HL-60 (cell line): ENCODE data around the gene MYO1B.

Experiments used
- POLR2AphosphoS5 ChIP-seq: IDR thresholded peaks from 2 replicates; pipeline ENCODE4 v1.6.1; 2012; ENCODE audit warnings: low read depth
- TF ChIP-seq, protein P1 (sequence below): IDR thresholded peaks from one replicate; pipeline ENCODE4 v1.5.1; 2011; ENCODE audit warnings: low read length, control low read depth, inconsistent platforms; ENCODE audit not compliant: insufficient read depth
- TF ChIP-seq, protein P2 (sequence below): IDR thresholded peaks from 2 replicates; pipeline ENCODE4 v1.6.1; 2012; ENCODE audit warnings: low read depth; ENCODE audit not compliant: insufficient replicate concordance

DNA sequence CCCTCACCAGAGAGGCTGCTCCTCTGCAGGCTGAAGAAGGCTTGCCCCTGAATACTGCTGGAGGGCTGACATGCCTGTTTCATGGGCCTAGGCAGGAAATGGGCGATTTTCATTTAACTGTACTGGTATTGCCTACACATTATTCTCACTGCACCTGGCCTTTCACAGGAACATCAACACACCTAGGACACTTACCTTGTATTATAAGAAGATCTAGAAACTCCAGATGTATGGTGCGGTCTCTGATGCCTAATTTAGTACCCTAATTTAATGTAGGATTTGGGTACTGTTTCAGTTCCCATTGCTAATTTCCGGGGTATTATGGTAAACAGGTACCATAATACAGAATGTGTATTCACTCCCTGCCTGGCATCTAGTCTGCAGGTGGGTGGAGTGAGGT lies 146.0 kb downstream of the MYO1B start:
- no peak for TF ChIP-seq POLR2AphosphoS5
- TF ChIP-seq, protein P1, sequence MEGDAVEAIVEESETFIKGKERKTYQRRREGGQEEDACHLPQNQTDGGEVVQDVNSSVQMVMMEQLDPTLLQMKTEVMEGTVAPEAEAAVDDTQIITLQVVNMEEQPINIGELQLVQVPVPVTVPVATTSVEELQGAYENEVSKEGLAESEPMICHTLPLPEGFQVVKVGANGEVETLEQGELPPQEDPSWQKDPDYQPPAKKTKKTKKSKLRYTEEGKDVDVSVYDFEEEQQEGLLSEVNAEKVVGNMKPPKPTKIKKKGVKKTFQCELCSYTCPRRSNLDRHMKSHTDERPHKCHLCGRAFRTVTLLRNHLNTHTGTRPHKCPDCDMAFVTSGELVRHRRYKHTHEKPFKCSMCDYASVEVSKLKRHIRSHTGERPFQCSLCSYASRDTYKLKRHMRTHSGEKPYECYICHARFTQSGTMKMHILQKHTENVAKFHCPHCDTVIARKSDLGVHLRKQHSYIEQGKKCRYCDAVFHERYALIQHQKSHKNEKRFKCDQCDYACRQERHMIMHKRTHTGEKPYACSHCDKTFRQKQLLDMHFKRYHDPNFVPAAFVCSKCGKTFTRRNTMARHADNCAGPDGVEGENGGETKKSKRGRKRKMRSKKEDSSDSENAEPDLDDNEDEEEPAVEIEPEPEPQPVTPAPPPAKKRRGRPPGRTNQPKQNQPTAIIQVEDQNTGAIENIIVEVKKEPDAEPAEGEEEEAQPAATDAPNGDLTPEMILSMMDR, result no peak
- TF ChIP-seq, protein P2, sequence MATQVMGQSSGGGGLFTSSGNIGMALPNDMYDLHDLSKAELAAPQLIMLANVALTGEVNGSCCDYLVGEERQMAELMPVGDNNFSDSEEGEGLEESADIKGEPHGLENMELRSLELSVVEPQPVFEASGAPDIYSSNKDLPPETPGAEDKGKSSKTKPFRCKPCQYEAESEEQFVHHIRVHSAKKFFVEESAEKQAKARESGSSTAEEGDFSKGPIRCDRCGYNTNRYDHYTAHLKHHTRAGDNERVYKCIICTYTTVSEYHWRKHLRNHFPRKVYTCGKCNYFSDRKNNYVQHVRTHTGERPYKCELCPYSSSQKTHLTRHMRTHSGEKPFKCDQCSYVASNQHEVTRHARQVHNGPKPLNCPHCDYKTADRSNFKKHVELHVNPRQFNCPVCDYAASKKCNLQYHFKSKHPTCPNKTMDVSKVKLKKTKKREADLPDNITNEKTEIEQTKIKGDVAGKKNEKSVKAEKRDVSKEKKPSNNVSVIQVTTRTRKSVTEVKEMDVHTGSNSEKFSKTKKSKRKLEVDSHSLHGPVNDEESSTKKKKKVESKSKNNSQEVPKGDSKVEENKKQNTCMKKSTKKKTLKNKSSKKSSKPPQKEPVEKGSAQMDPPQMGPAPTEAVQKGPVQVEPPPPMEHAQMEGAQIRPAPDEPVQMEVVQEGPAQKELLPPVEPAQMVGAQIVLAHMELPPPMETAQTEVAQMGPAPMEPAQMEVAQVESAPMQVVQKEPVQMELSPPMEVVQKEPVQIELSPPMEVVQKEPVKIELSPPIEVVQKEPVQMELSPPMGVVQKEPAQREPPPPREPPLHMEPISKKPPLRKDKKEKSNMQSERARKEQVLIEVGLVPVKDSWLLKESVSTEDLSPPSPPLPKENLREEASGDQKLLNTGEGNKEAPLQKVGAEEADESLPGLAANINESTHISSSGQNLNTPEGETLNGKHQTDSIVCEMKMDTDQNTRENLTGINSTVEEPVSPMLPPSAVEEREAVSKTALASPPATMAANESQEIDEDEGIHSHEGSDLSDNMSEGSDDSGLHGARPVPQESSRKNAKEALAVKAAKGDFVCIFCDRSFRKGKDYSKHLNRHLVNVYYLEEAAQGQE, result no peak
